HCT116 (cell line): Measurements from ENCODE around the gene AFAP1. TPM values are rescaled to one million over a fixed set of nuclear protein-coding genes. Genes with fewer than 3 reads are reported as not detected.

Experiments
- ATAC-seq: fragments of 200-7000 bp; cut with Tn5 transposase; 2 replicates; pipeline ENCODE4 v1.9.1; 2020; ENCODE audit warnings: mild to moderate bottlenecking, moderate library complexity
- BruUV-seq: library from RNA; stranded (reverse); fragments of 400-500 nt; replicated peaks from 2 replicates; lab custom pipeline; 2021; lab: Mats Ljungman, UMichigan
- CTCF ChIA-PET: fragments of 300-600 bp; sonication (Branson Sonifier 250); formaldehyde crosslinking; loops from one replicate; lab custom pipeline; 2021; ENCODE audit warnings: antibody characterized with exemption; lab: Charles Lee
- POLR2A ChIA-PET: fragments of 300-600, 350-600 bp; sonication (Branson Sonifier 250); formaldehyde crosslinking; loops from one replicate; lab custom pipeline; 2021; ENCODE audit warnings: antibody characterized with exemption; lab: Charles Lee
- RAD21 ChIA-PET, 2 experiments: fragments of 300-600 bp; sonication (Branson Sonifier 250); formaldehyde crosslinking; loops; one replicate each; lab custom pipeline; 2023; ENCODE audit warnings: low total read pairs in 2 of 2; ENCODE audit not compliant: uncharacterized antibody in 2 of 2, unreplicated experiment in 2 of 2, low non-redundant PET in 1 of 2; lab: Charles Lee
- DNase-seq: peaks from one replicate; pipeline ENCODE4 v3.0.0-alpha.2; 2010; ENCODE audit warnings: low read depth, low spot score
- H2AFZ ChIP-seq: fragments of 200-600 bp; shearing (Covaris generic), sonication (generic); 2 replicates; pipeline ENCODE4 v1.6.1; 2017; ENCODE audit warnings: low read depth, mixed run types, mixed read lengths, antibody characterized with exemption, low read length; ENCODE audit not compliant: poor library complexity, severe bottlenecking
- H3K27ac ChIP-seq: 2 replicates; pipeline ENCODE4 v1.5.1; 2012; ENCODE audit warnings: low read depth, low read length
- H3K27me3 ChIP-seq: fragments of 200-600 bp; sonication (generic); 2 replicates; pipeline ENCODE4 v1.6.1; 2016; ENCODE audit warnings: mixed run types, low read length, mixed read lengths; ENCODE audit not compliant: insufficient read depth
- H3K36me3 ChIP-seq, 2 experiments: fragments of 200-500 bp in 1 of 2; fragments of 200-600 bp in 1 of 2; sonication (Bioruptor generic) in 1 of 2; sonication (generic) in 1 of 2; 2 replicates each; pipeline versions ENCODE4 v1.5.1 to v1.6.1; 2014 to 2016; ENCODE audit warnings: low read length in 2 of 2, inconsistent platforms in 1 of 2, mixed read lengths in 1 of 2, mixed run types in 1 of 2; ENCODE audit not compliant: insufficient read depth in 2 of 2, control insufficient read depth in 1 of 2
- H3K4me1 ChIP-seq, 2 experiments: fragments of 200-600 bp in 1 of 2; sonication (generic) in 1 of 2; 2 replicates each; pipeline versions ENCODE4 v1.5.1 to v1.6.1; 2012 to 2017; ENCODE audit warnings: low read length in 2 of 2, inconsistent platforms in 1 of 2, mild to moderate bottlenecking in 1 of 2, mixed read lengths in 1 of 2, mixed run types in 1 of 2, moderate library complexity in 1 of 2; ENCODE audit not compliant: insufficient read depth in 2 of 2, control insufficient read depth in 1 of 2
- H3K4me2 ChIP-seq: fragments of 200-600 bp; sonication (generic); 2 replicates; pipeline ENCODE4 v1.6.1; 2017; ENCODE audit warnings: mixed run types, low read length, mixed read lengths
- H3K4me3 ChIP-seq, 2 experiments: fragments of 200-600 bp in 1 of 2; sonication (generic) in 1 of 2; replicated peaks in 1 of 2; 2 replicates each; pipeline ENCODE4 v1.5.1; 2011 to 2016; ENCODE audit warnings: low read length in 2 of 2, control low read depth in 1 of 2, low read depth in 1 of 2, mild to moderate bottlenecking in 1 of 2, mixed read lengths in 1 of 2, mixed run types in 1 of 2
- H3K79me2 ChIP-seq: fragments of 200-600 bp; sonication (generic); 2 replicates; pipeline ENCODE4 v1.6.1; 2017; ENCODE audit warnings: mild to moderate bottlenecking, mixed run types, low read length, moderate library complexity, mixed read lengths; ENCODE audit not compliant: insufficient read depth
- H3K9ac ChIP-seq: fragments of 200-600 bp; sonication (generic); 2 replicates; pipeline ENCODE4 v1.6.1; 2016; ENCODE audit warnings: low read length, mixed read lengths
- H3K9me2 ChIP-seq: fragments of 200-600 bp; sonication (generic), shearing (Covaris generic); 2 replicates; pipeline ENCODE4 v1.6.1; 2017; ENCODE audit warnings: mixed run types, mild to moderate bottlenecking, moderate library complexity; ENCODE audit not compliant: insufficient read depth
- H3K9me3 ChIP-seq, 2 experiments: fragments of 200-500 bp in 1 of 2; fragments of 200-600 bp in 1 of 2; sonication (Bioruptor generic) in 1 of 2; sonication (generic) in 1 of 2; 2 replicates each; pipeline ENCODE4 v1.6.1; 2014 to 2017; ENCODE audit warnings: low read length in 2 of 2, mixed read lengths in 2 of 2, inconsistent platforms in 1 of 2, low read depth in 1 of 2, mild to moderate bottlenecking in 1 of 2, mixed run types in 1 of 2, moderate library complexity in 1 of 2; ENCODE audit not compliant: control insufficient read depth in 1 of 2, insufficient read depth in 1 of 2
- H4K20me1 ChIP-seq: fragments of 200-600 bp; sonication (generic), shearing (Covaris generic); 2 replicates; pipeline ENCODE4 v1.6.1; 2017; ENCODE audit warnings: mixed run types, mild to moderate bottlenecking, moderate library complexity; ENCODE audit not compliant: insufficient read depth
- ATF3 ChIP-seq: IDR thresholded peaks from 2 replicates; pipeline ENCODE4 v1.6.1; 2012
- CBX3 ChIP-seq: IDR thresholded peaks from 2 replicates; pipeline ENCODE4 v1.6.1; 2012; ENCODE audit warnings: low read depth
- CEBPB ChIP-seq: IDR thresholded peaks from 2 replicates; pipeline ENCODE4 v1.6.1; 2012; ENCODE audit warnings: low read depth
- CTCF ChIP-seq, 3 experiments: fragments of 200-600 bp in 1 of 3; sonication (generic) in 1 of 3; IDR thresholded peaks in 2 of 3; conservative IDR thresholded peaks in 1 of 3; 2 replicates each; pipeline ENCODE4 v1.5.1; 2012 to 2017; ENCODE audit warnings: low read depth in 2 of 3, low read length in 2 of 3, antibody characterized with exemption in 1 of 3, borderline replicate concordance in 1 of 3, control low read depth in 1 of 3, mild to moderate bottlenecking in 1 of 3, mixed read lengths in 1 of 3, mixed run types in 1 of 3, moderate library complexity in 1 of 3; ENCODE audit not compliant: insufficient read depth in 1 of 3
- ELF1 ChIP-seq: IDR thresholded peaks from 2 replicates; pipeline ENCODE4 v1.6.1; 2012; ENCODE audit warnings: low read depth, borderline replicate concordance
- EZH2phosphoT487 ChIP-seq: fragments of 200-600 bp; IDR thresholded peaks from 2 replicates; pipeline ENCODE4 v1.6.1; 2018; ENCODE audit warnings: antibody characterized with exemption, borderline replicate concordance
- FOSL1 ChIP-seq: IDR thresholded peaks from 2 replicates; pipeline ENCODE4 v1.6.1; 2012; ENCODE audit warnings: low read depth
- POLR2A ChIP-seq: IDR thresholded peaks from 2 replicates; pipeline ENCODE4 v1.7.0; 2011; ENCODE audit warnings: borderline replicate concordance; ENCODE audit not compliant: insufficient read depth, insufficient read length; ENCODE audit errors: extremely low read depth
- POLR2AphosphoS5 ChIP-seq: IDR thresholded peaks from 2 replicates; pipeline ENCODE4 v1.6.1; 2011; ENCODE audit warnings: mild to moderate bottlenecking, low read depth, low read length, moderate library complexity
- RAD21 ChIP-seq: IDR thresholded peaks from 2 replicates; pipeline ENCODE4 v1.6.1; 2012; ENCODE audit warnings: low read depth, mild to moderate bottlenecking
- REST ChIP-seq: IDR thresholded peaks from 2 replicates; pipeline ENCODE4 v1.6.1; 2012; ENCODE audit warnings: low read depth
- SP1 ChIP-seq: IDR thresholded peaks from 2 replicates; pipeline ENCODE4 v1.6.1; 2012; ENCODE audit warnings: low read depth
- SRF ChIP-seq: IDR thresholded peaks from 2 replicates; pipeline ENCODE4 v1.6.1; 2012; ENCODE audit warnings: low read depth
- TCF7L2 ChIP-seq: IDR thresholded peaks from 2 replicates; pipeline ENCODE4 v1.7.0; 2011; ENCODE audit warnings: borderline replicate concordance, inconsistent platforms; ENCODE audit not compliant: insufficient read depth, insufficient read length; ENCODE audit errors: extremely low read depth
- YY1 ChIP-seq: IDR thresholded peaks from 2 replicates; pipeline ENCODE4 v1.6.1; 2011; ENCODE audit warnings: low read length, low read depth, moderate library complexity, mild to moderate bottlenecking; ENCODE audit not compliant: insufficient replicate concordance; ENCODE audit errors: extremely low read depth
- ZBTB33 ChIP-seq: IDR thresholded peaks from 2 replicates; pipeline ENCODE4 v1.6.1; 2011; ENCODE audit warnings: mild to moderate bottlenecking, low read length, moderate library complexity; ENCODE audit not compliant: insufficient replicate concordance; ENCODE audit errors: extremely low read depth
- ZFX ChIP-seq: fragments of 450-650 bp; IDR thresholded peaks from 2 replicates; pipeline ENCODE4 v1.6.1; 2017
- ZNF274 ChIP-seq: fragments of 200-500 bp; sonication (Bioruptor generic); IDR thresholded peaks from 2 replicates; pipeline ENCODE4 v1.6.1; 2014; ENCODE audit warnings: mild to moderate bottlenecking, low read depth, low read length, inconsistent platforms
- intact Hi-C: fragments of 100-400 bp; cut with micrococcal nuclease; formaldehyde crosslinking; loops from 2 replicates; pipeline ENCODE4 v1.10.0; 2022
- total RNA-seq: library from RNA; stranded (reverse); gene quantifications from one replicate; pipeline ENCODE4 v1.2.1, GENCODE V29; 2021; ENCODE audit not compliant: unreplicated experiment

AFAP1 gene
- total RNA-seq, 1 experiment from 2014 or later: 19.4 TPM

GRCh38 chr4:7857238-7857701, 82.4 kb downstream of the AFAP1 start (continued):
- TF ChIP-seq POLR2A: no peak
- TF ChIP-seq SP1: no peak

GRCh38 chr4:7855731-7856130, 83.9 kb downstream of the AFAP1 start:
- H3K4me3 ChIP-seq: no peak overlapping the region
- ChIA-PET RAD21 (no interaction called here), POLR2A (interaction anchor here (0.7 kb wide), 1 partner anchor 84 kb away, joined by 3 read pairs; no protein-coding TSS in a partner anchor), CTCF (no interaction called here)
- intact Hi-C loops: no loop called here
- DNase-seq (no peak), ATAC-seq (no peak)
- H3K9me3 ChIP-seq: no peaks in the 10 kb centered on the region
- H3K9ac ChIP-seq: no peak overlapping the region
- H2AFZ ChIP-seq: no peak overlapping the region
- no peaks in the 10 kb centered on the region for H3K27me3 ChIP-seq
- no peaks in the 10 kb centered on the region for H4K20me1 ChIP-seq
- H3K79me2 ChIP-seq: no peaks in the 10 kb centered on the region
- no peak overlapping the region for H3K4me2 ChIP-seq
- H3K27ac ChIP-seq: no peak overlapping the region
- no peak for TF ChIP-seq ZBTB33
- no peak for TF ChIP-seq POLR2AphosphoS5
- no peak for TF ChIP-seq CTCF (IDR thresholded peaks at IDR 0.05 in 2 of 3, conservative IDR thresholded peaks at IDR 0.05 in 1 of 3; ENCODE audit: borderline replicate concordance in 1 of 3, insufficient read depth in 1 of 3, low read depth in 2 of 3, low read length in 2 of 3)
- no peak for TF ChIP-seq FOSL1
- TF ChIP-seq EZH2phosphoT487: no peak
- TF ChIP-seq POLR2A: no peak
- no peak for TF ChIP-seq ZFX
- TF ChIP-seq SRF: no peak
- no peak for TF ChIP-seq REST
- no peak for TF ChIP-seq CEBPB
- no peak for TF ChIP-seq TCF7L2
- no peak for TF ChIP-seq CBX3
- TF ChIP-seq ELF1: no peak
- TF ChIP-seq ATF3: no peak
- TF ChIP-seq RAD21: no peak
- TF ChIP-seq YY1: no peak
- no peak for TF ChIP-seq ZNF274
- no peaks in the 10 kb centered on the region for H3K4me1 ChIP-seq
- BruUV-seq: no TSS peak
- no peaks in the 10 kb centered on the region for H3K9me2 ChIP-seq
- H3K36me3 ChIP-seq: no peaks in the 10 kb centered on the region
